Measurements from ENCODE around the gene RASSF3.

RASSF3 gene

DNA sequence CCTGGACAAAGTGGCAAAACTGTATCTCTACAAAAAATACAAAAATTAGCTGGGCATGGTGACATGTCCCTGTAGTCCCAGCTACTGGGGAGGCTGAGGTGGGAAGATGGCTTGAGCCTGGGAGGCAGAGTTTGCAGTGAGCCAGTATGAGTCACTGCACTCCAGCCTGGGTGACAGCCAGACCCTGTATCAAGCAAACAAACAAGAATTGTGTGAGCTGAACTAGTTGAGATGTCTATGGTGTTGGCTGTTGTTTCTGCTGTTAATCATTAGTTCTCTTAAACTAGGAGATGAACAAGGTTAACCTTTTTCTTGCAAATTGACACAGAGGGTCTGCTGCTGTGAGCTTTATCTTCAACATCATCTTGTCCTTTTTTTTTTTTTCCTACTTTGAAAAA is 23.6 kb downstream of the RASSF3 start:
- no peak overlapping the region for H3K4me3 ChIP-seq (replicated peaks; ENCODE audit: low read depth, low read length)
- DNase-seq (ENCODE audit: low read depth), result peak; percentile 74
- TF ChIP-seq, protein P1, sequence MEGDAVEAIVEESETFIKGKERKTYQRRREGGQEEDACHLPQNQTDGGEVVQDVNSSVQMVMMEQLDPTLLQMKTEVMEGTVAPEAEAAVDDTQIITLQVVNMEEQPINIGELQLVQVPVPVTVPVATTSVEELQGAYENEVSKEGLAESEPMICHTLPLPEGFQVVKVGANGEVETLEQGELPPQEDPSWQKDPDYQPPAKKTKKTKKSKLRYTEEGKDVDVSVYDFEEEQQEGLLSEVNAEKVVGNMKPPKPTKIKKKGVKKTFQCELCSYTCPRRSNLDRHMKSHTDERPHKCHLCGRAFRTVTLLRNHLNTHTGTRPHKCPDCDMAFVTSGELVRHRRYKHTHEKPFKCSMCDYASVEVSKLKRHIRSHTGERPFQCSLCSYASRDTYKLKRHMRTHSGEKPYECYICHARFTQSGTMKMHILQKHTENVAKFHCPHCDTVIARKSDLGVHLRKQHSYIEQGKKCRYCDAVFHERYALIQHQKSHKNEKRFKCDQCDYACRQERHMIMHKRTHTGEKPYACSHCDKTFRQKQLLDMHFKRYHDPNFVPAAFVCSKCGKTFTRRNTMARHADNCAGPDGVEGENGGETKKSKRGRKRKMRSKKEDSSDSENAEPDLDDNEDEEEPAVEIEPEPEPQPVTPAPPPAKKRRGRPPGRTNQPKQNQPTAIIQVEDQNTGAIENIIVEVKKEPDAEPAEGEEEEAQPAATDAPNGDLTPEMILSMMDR (IDR thresholded peaks at IDR 0.05; ENCODE audit: low read length, missing control alignments), result no peak

DNA sequence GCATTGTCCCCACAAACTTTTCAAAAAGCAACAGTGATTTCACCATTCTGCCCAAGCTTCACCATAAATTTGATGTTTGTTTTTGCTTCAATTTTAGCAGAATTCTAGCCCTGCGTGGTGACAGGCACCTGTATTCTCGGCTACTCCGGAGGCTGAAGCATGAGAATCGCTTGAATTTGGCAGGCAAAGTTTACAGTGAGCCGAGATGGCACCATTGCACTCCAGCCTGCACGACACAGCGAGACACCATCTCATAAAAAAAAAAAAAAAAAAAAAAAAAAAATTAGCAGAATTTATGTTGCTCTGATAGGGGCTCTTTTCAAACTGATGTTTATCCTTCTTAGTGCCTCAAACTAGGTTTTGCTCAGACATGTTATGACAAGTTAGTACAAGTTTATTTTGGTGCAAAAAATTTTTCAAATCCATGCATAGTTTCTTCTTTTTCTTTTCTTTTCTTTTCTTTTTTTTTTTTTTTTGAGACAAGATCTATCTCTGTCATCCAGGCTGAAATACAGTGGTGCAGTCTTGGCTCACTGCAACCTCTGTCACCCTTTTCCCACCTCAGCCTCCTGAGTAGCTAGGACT is 24.3 kb downstream of the RASSF3 start:
- DNase-seq (ENCODE audit: low read depth), result no peak
- TF ChIP-seq, protein P1 (IDR thresholded peaks at IDR 0.05; ENCODE audit: low read length, missing control alignments), result no peak
- H3K4me3 ChIP-seq (replicated peaks; ENCODE audit: low read depth, low read length), result no peak overlapping the region

DNA sequence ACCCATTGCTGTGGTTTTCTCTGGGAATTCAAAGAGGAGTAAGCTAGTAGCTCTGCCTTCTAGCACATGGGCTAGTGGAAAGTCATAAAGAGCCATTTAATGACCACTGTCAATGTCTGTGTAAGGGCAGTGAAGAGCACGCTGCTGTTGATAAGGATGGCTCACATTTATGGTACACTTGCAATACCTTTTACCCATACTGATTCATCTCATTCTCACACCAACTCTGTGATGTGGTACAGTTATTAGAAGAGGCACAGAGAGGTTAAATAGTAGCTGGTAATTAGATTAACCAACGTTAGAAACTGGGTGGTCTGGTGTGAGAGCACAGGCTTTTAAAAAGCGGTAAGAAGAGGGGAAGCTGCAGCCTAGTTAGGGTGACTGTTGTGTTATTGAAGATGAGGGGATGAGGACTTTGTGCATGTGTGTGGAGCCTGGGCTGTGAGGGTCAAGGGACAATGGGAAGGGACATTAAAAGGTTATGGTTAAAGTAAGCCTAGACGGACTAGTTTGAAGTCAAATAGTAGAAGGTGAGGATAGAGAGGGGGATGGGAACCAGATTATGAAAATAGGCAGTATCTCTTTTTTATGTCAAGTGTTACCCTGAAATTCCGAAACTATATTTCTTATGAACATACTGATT is 25.2 kb downstream of the RASSF3 start:
- no peak overlapping the region for H3K4me3 ChIP-seq (replicated peaks; ENCODE audit: low read depth, low read length)
- no peak for DNase-seq (ENCODE audit: low read depth)

DNA sequence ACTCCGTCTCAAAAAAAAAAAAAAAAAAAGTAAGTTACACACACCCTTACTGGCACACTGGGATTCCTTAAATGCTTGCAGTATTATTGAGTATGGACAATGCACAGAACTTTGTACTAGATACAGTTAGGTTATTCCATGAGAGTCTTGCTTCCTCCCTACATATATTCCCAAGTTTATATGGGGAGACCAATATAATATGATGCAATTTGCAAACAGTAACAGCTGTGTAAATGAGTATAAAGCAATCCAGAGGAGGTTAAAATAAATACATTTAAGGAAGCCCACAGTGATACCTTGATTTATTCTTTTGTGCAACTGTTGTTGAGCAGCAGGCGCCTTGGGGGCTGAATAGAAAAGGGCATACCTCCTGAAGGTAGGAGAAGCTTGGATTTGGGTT is 26.6 kb downstream of the RASSF3 start:
- no peak for DNase-seq (ENCODE audit: low read depth)
- TF ChIP-seq, protein P1 (IDR thresholded peaks at IDR 0.05; ENCODE audit: low read length, missing control alignments), result no peak
- no peak overlapping the region for H3K4me3 ChIP-seq (replicated peaks; ENCODE audit: low read depth, low read length)

More for the DNA sequence above, 25.2 kb downstream of the RASSF3 start:
- TF ChIP-seq, protein P1 (IDR thresholded peaks at IDR 0.05; ENCODE audit: low read length, missing control alignments), result no peak

DNA sequence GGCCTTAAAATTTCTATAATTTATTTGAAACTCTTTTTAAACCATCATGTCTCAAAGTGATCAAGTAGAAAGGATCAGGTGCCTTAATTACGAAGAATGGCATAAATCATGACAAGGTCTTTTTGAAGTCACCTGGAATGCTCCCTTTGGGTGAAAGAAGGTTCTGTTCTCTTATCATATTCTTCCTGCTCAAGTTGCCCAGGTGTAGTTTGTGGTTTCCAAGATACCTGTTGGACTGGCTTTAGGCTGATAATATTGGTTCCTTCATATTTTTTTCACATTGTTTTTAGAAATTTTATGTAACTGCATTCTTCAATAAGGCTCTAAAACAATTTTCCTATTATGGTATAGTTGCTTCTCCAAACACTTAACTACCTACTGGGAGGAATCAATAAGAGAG is 29.2 kb downstream of the RASSF3 start:
- no peak overlapping the region for H3K4me3 ChIP-seq (replicated peaks; ENCODE audit: low read depth, low read length)
- no peak for DNase-seq (ENCODE audit: low read depth)
- TF ChIP-seq, protein P1 (IDR thresholded peaks at IDR 0.05; ENCODE audit: low read length, missing control alignments), result no peak

DNA sequence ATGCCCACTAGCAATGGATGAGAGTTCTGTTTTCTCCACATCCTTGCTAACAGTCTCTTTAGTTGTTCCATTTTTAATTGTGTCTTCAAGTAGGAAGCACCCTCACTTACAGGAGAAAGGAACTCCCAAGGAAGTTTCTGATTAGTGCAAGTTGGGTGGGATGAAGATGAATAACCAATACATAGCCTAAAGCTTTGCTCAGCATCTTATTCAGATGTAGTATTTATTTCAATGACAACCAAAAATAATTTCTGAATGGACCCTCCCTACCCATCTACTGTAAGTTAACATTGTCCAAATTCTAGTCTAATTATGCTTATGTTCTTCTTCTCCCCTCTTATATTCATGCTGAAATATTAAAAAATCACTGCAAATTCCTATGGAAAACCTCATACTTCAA is 36.0 kb downstream of the RASSF3 start:
- TF ChIP-seq, protein P1 (IDR thresholded peaks at IDR 0.05; ENCODE audit: low read length, missing control alignments), result no peak
- DNase-seq (ENCODE audit: low read depth), result no peak
- no peak overlapping the region for H3K4me3 ChIP-seq (replicated peaks; ENCODE audit: low read depth, low read length)

DNA sequence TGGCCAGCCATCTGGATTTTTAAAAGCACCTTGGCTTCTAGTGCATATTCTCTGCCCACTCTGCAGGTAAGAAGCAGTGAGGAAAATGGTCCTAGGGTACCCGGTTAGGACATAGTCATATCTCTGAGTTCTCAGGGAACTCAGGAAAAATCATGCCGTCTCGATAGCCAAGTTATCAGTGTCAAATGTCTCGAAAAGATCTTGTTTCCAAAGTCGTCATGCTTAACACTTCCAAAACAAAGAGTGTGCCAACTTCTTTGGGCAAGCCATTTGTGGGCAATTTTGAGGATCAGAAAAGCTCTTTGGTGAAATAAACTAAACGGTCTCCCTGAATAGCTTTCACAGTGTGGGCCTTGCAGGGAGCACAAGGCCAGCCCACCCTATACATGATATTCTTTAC is 39.2 kb downstream of the RASSF3 start:
- TF ChIP-seq, protein P1 (IDR thresholded peaks at IDR 0.05; ENCODE audit: low read length, missing control alignments), result no peak
- H3K4me3 ChIP-seq (replicated peaks; ENCODE audit: low read depth, low read length), result no peak overlapping the region
- no peak for DNase-seq (ENCODE audit: low read depth)

Measured in fibroblast of pulmonary artery (primary cell).